PC-3 (cell line): ENCODE measurements around the gene SMARCD2. TPM values are rescaled to one million over a fixed set of nuclear protein-coding genes. Genes with fewer than 3 reads are reported as not detected.
"Not testable (repeated sequence)": the region's sequence is repeated elsewhere in the genome, so short reads cannot be mapped to it uniquely, and the experiment has no call there.

Experiments
- ATAC-seq: fragments of 200-7000 bp; cut with Tn5 transposase; 2 replicates; pipeline ENCODE4 v1.9.1; 2020; ENCODE audit warnings: mild to moderate bottlenecking, moderate library complexity
- BruUV-seq: library from RNA; stranded (reverse); fragments of 400-500 nt; replicated peaks from 2 replicates; lab custom pipeline; 2021; lab: Mats Ljungman, UMichigan
- CTCF ChIA-PET: fragments of 300-600 bp; sonication (Branson Sonifier 250); formaldehyde crosslinking; loops from one replicate; lab custom pipeline; 2022; ENCODE audit warnings: antibody characterized with exemption; lab: Charles Lee
- POLR2A ChIA-PET: fragments of 300-600 bp; sonication (Branson Sonifier 250); formaldehyde crosslinking; loops from one replicate; lab custom pipeline; 2022; ENCODE audit warnings: antibody characterized with exemption; ENCODE audit not compliant: unreplicated experiment; lab: Charles Lee
- DNase-seq: peaks from one replicate; pipeline ENCODE4 v3.0.0-alpha.2; 2015
- H2AFZ ChIP-seq: fragments of 300-600 bp; sonication (generic); 2 replicates; pipeline ENCODE4 v1.6.0; 2016; ENCODE audit warnings: antibody characterized with exemption, low read length
- H3F3A ChIP-seq: fragments of 300-600 bp; sonication (generic); one replicate; pipeline ENCODE4 v1.6.0; 2017; ENCODE audit warnings: antibody characterized with exemption, low read length, control low read depth, mild to moderate bottlenecking; ENCODE audit not compliant: unreplicated experiment
- H3K27ac ChIP-seq: fragments of 300-600 bp; sonication (generic); 2 replicates; pipeline ENCODE4 v1.5.1; 2016; ENCODE audit warnings: mild to moderate bottlenecking, low read length
- H3K27me3 ChIP-seq: fragments of 300-600 bp; sonication (generic); 2 replicates; pipeline ENCODE4 v1.6.1; 2016; ENCODE audit warnings: low read length, mixed read lengths
- H3K36me3 ChIP-seq: fragments of 300-600 bp; sonication (generic); 2 replicates; pipeline ENCODE4 v1.6.1; 2016; ENCODE audit warnings: low read depth, mixed run types, low read length, mixed read lengths
- H3K4me1 ChIP-seq: fragments of 300-600 bp; sonication (generic); 2 replicates; pipeline ENCODE4 v1.5.1; 2016; ENCODE audit warnings: low read length; ENCODE audit not compliant: insufficient read depth
- H3K4me2 ChIP-seq: fragments of 300-600 bp; sonication (generic); 2 replicates; pipeline ENCODE4 v1.6.0; 2016; ENCODE audit warnings: low read length
- H3K4me3 ChIP-seq: fragments of 300-600 bp; sonication (generic); 2 replicates; pipeline ENCODE4 v1.5.1; 2016; ENCODE audit warnings: mild to moderate bottlenecking, low read length, mixed read lengths
- H3K79me2 ChIP-seq: fragments of 300-600 bp; sonication (generic); 2 replicates; pipeline ENCODE4 v1.6.1; 2017; ENCODE audit warnings: low read length, mixed read lengths
- H3K9ac ChIP-seq: fragments of 300-600 bp; sonication (generic); 2 replicates; pipeline ENCODE4 v1.6.0; 2016; ENCODE audit warnings: mild to moderate bottlenecking, low read length
- H3K9me2 ChIP-seq: fragments of 300-600 bp; sonication (generic); replicated peaks from 2 replicates; pipeline ENCODE4 v1.6.1; 2016; ENCODE audit warnings: mixed run types, low read length, mixed read lengths
- H3K9me3 ChIP-seq: fragments of 300-600 bp; sonication (generic); 2 replicates; pipeline ENCODE4 v1.6.1; 2016; ENCODE audit warnings: low read length, mixed read lengths
- H4K20me1 ChIP-seq: fragments of 300-600 bp; sonication (generic); 2 replicates; pipeline ENCODE4 v1.6.1; 2016; ENCODE audit warnings: low read length, mixed read lengths
- EZH2 ChIP-seq: fragments of 300-600 bp; sonication (generic); IDR thresholded peaks from one replicate; pipeline ENCODE4 v1.6.1; 2017; ENCODE audit warnings: antibody characterized with exemption, mild to moderate bottlenecking, low read length; ENCODE audit not compliant: unreplicated experiment
- EZH2phosphoT487 ChIP-seq: fragments of 300-600 bp; sonication (generic); IDR thresholded peaks from 2 replicates; pipeline ENCODE4 v1.6.1; 2018; ENCODE audit warnings: mild to moderate bottlenecking, antibody characterized with exemption, low read length, borderline replicate concordance
- intact Hi-C: fragments of 100-400 bp; cut with micrococcal nuclease; formaldehyde crosslinking; loops from 2 replicates; pipeline ENCODE4 v1.9.0; 2023
- total RNA-seq: library from RNA; depleted of rRNA; stranded (reverse); fragments of >200 nt; gene quantifications from 2 replicates; pipeline ENCODE4 v1.2.3, GENCODE V29; 2014
- TF ChIP-seq, protein P1 (sequence below): fragments of 300-600 bp; sonication (generic); conservative IDR thresholded peaks from 2 replicates; pipeline ENCODE4 v1.5.1; 2017; ENCODE audit warnings: antibody characterized with exemption, low read depth, mild to moderate bottlenecking, low read length

SMARCD2 gene
- total RNA-seq, 1 experiment from 2014 or later = 152 TPM

GRCh38 chr17:63800783-63801182 is 41.7 kb downstream of the SMARCD2 start:
- intact Hi-C loops = no loop called here
- H3K4me3 ChIP-seq = no peak overlapping the region
- peaks cover 6% of the 10 kb centered on the region for H3K79me2 ChIP-seq
- no peaks in the 10 kb centered on the region for H3K9me2 ChIP-seq
- ChIA-PET CTCF (no interaction called here), POLR2A (no interaction called here)
- no peak for ATAC-seq
- no peaks in the 10 kb centered on the region for H3K4me1 ChIP-seq
- TF ChIP-seq, protein P1, sequence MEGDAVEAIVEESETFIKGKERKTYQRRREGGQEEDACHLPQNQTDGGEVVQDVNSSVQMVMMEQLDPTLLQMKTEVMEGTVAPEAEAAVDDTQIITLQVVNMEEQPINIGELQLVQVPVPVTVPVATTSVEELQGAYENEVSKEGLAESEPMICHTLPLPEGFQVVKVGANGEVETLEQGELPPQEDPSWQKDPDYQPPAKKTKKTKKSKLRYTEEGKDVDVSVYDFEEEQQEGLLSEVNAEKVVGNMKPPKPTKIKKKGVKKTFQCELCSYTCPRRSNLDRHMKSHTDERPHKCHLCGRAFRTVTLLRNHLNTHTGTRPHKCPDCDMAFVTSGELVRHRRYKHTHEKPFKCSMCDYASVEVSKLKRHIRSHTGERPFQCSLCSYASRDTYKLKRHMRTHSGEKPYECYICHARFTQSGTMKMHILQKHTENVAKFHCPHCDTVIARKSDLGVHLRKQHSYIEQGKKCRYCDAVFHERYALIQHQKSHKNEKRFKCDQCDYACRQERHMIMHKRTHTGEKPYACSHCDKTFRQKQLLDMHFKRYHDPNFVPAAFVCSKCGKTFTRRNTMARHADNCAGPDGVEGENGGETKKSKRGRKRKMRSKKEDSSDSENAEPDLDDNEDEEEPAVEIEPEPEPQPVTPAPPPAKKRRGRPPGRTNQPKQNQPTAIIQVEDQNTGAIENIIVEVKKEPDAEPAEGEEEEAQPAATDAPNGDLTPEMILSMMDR = no peak
- TF ChIP-seq EZH2phosphoT487 (no peak), EZH2 (no peak)
- H3K36me3 ChIP-seq = peaks cover 80% of the 10 kb centered on the region
- no peaks in the 10 kb centered on the region for H3K9me3 ChIP-seq
- no peak overlapping the region for H2AFZ ChIP-seq
- H3K4me2 ChIP-seq = no peak overlapping the region
- no peak overlapping the region for H3K9ac ChIP-seq
- H4K20me1 ChIP-seq = peaks cover 2% of the 10 kb centered on the region; the same call in 1 of the 2 replicates
- DNase-seq = no peak
- no peaks in the 10 kb centered on the region for H3F3A ChIP-seq
- no TSS peak for BruUV-seq
- no peaks in the 10 kb centered on the region for H3K27me3 ChIP-seq
- H3K27ac ChIP-seq = no peak overlapping the region

- POLR2A ChIA-PET = no interaction called here
Observed at GRCh38 chr17:63798572-63799106, 43.8 kb downstream of the SMARCD2 start.

GRCh38 chr17:63796375-63796774 is 46.1 kb downstream of the SMARCD2 start:
- H3K4me2 ChIP-seq, H3F3A ChIP-seq, H2AFZ ChIP-seq, H3K4me3 ChIP-seq, ATAC-seq, BruUV-seq, H3K9me3 ChIP-seq, H3K4me1 ChIP-seq, H3K27me3 ChIP-seq, H4K20me1 ChIP-seq, H3K9me2 ChIP-seq, intact Hi-C loops, CTCF ChIA-PET, H3K27ac ChIP-seq, DNase-seq, H3K9ac ChIP-seq, POLR2A ChIA-PET: not testable (repeated sequence)
- Histone ChIP-seq H3K36me3 (peaks cover 87% of the 10 kb centered on the region), H3K79me2 (peaks cover 28% of the 10 kb centered on the region)

More at GRCh38 chr17:63798572-63799106, 43.8 kb downstream of the SMARCD2 start:
- no peak overlapping the region for H3K4me2 ChIP-seq
- DNase-seq = no peak
- peaks cover 4% of the 10 kb centered on the region; the same call in 1 of the 2 replicates for H4K20me1 ChIP-seq
- H3K79me2 ChIP-seq = peaks cover 18% of the 10 kb centered on the region
- H3K4me3 ChIP-seq = no peak overlapping the region
- H3K9me2 ChIP-seq = no peaks in the 10 kb centered on the region
- no peaks in the 10 kb centered on the region for H3F3A ChIP-seq
- H3K9ac ChIP-seq = no peak overlapping the region
- H3K27me3 ChIP-seq = no peaks in the 10 kb centered on the region
- no peak overlapping the region for H2AFZ ChIP-seq
- intact Hi-C loops = no loop called here
- H3K27ac ChIP-seq = no peak overlapping the region
- CTCF ChIA-PET = no interaction called here
- H3K4me1 ChIP-seq = no peaks in the 10 kb centered on the region
- peaks cover 81% of the 10 kb centered on the region for H3K36me3 ChIP-seq
- H3K9me3 ChIP-seq = no peaks in the 10 kb centered on the region
- TF ChIP-seq EZH2phosphoT487 = no peak
- TF ChIP-seq, protein P1 = no peak
- no TSS peak for BruUV-seq
- ATAC-seq = no peak
